Psoas muscle (tissue), 8 donors: Measurements from ENCODE around the gene CAMTA1. TPM values are rescaled to one million over a fixed set of nuclear protein-coding genes. Genes with fewer than 3 reads are reported as not detected.
A peak's percentile ranks its signal among the peaks of the same experiment; 100 is the strongest.

ENCODE experiments used
- ATAC-seq, 4 donors: fragments of 200-7000 bp; cut with Tn5 transposase; one replicate each; pipeline ENCODE4 v1.9.1; 2020; ENCODE audit warnings: moderate library complexity in 3 of 4, mild to moderate bottlenecking in 2 of 4
- DNase-seq, 2 donors: peaks; one replicate each; pipeline ENCODE4 v3.0.0-alpha.2; 2020
- H3K27ac ChIP-seq: fragments of 200-600 bp; one replicate; pipeline ENCODE4 v1.8.0; 2022
- H3K27me3 ChIP-seq, 3 donors: fragments of 200-600 bp in 1 of 3; one replicate each; pipeline versions ENCODE4 v1.6.1 to v1.8.0; 2013 to 2022; ENCODE audit warnings: low read length in 2 of 3, mild to moderate bottlenecking in 2 of 3, moderate library complexity in 1 of 3; ENCODE audit not compliant: insufficient read depth in 3 of 3
- H3K36me3 ChIP-seq, 2 donors: fragments of 200-600 bp in 1 of 2; one replicate each; pipeline versions ENCODE4 v1.6.1 to v1.8.0; 2013 to 2022; ENCODE audit warnings: low read depth in 1 of 2, mild to moderate bottlenecking in 1 of 2, moderate library complexity in 1 of 2; ENCODE audit not compliant: insufficient read depth in 1 of 2
- H3K4me1 ChIP-seq: fragments of 200-600 bp; one replicate; pipeline ENCODE4 v1.8.0; 2022
- H3K4me3 ChIP-seq: fragments of 200-600 bp; one replicate; pipeline ENCODE4 v1.8.0; 2022; ENCODE audit warnings: mild to moderate bottlenecking
- H3K9me3 ChIP-seq: fragments of 200-600 bp; one replicate; pipeline ENCODE4 v1.8.0; 2022
- CTCF ChIP-seq: fragments of 200-600 bp; IDR thresholded peaks from one replicate; pipeline ENCODE4 v1.8.0; 2022; ENCODE audit warnings: antibody characterized with exemption
- WGBS, 3 donors: extraction: QIAGEN DNeasy Blood & Tissue Kit; methylation state at CpG; one replicate each; pipeline versions ENCODE4 v1.1.6 to v1.1.7; 2013; 5-methylcytosine and 5-hydroxymethylcytosine counted together
- intact Hi-C, 2 donors: fragments of 100-400 bp; cut with DNase I; formaldehyde crosslinking; loops; one replicate each; pipeline versions ENCODE4 v1.11.0 to v1.14.2; 2022
- polyA plus RNA-seq, 3 donors: library from polyadenylated mRNA; stranded (reverse); fragments of 200-250 nt; gene quantifications; one replicate each; pipeline ENCODE4 v1.2.3, GENCODE V29; 2013
- total RNA-seq, 4 donors: library from RNA; stranded (reverse); fragmentation: NEBNext Ultra II Directional in 2 of 4; extraction: Animal tissue kit (Norgen Biotek cat#: 25700) in 2 of 4; gene quantifications; one replicate each; pipeline versions ENCODE4 v1.2.1 to v1.2.4, GENCODE V29; 2021 to 2023
- donor health status: healthy with polysubstance abuse.
- donor health status: DM: no; HTN: no; CAD: no; lungs with moderate emphysema.
- donor health status: Bipolar disorder and iron deficiency.
- donor health status: healthy.
- donor health status: DM: yes; HTN: yes; CAD: no.
- donor health status: DM: no; HTN: no; CAD: no.
- donor health status: DM: no; HTN: no; CAD: no.
- donor health status: DM: yes; HTN: yes; CAD: no.

Gene CAMTA1
- total and polyA plus RNA-seq, 7 donors, result 64.6 to 206 (median 76.5) TPM

DNA sequence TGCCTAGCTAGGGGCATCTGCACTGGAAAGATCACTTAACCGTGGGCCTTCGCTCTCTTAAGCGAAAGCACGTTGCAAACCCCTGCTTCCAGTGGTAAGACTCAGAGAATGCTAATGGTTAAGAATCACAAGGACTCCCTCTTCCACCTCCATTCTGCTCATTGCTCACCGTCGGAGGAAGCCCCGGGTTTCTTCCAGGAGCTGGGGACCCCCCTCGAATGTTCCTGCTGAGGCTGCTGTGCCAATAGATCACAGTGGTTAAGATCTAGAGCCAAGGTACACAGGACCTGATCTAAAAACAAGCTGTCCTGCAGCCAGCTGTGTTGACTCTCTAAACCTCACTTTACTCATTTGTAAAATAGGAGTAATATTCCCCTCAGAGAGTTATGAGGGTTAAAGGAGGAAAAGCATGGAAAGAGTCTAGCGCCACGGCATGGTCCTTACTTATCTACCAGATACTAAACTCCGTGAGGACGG, 986.6 kb downstream of the CAMTA1 start:
- Histone ChIP-seq H3K4me3 (peak overlapping the region; percentile 85), H3K9me3 (no peaks in the 10 kb centered on the region), H3K36me3 (peaks cover 8 to 36% of the 10 kb centered on the region in 2 donors), H3K27ac (peak overlapping the region; percentile 95), H3K4me1 (peaks cover 14% of the 10 kb centered on the region), H3K27me3 (no peaks in the 10 kb centered on the region)
- TF ChIP-seq CTCF, result no peak
- DNase-seq (no peak), ATAC-seq (no peak)
- 13 to 16% (median 14%) methylated on average over 12 of the region's 12 CpGs for WGBS, 3 donors
- intact Hi-C loops, result no loop called here

GRCh38 chr1:7777591-7777990, 992.3 kb downstream of the CAMTA1 start:
- H3K9me3 ChIP-seq, result no peaks in the 10 kb centered on the region
- intact Hi-C loops, result no loop called here
- H3K27ac ChIP-seq, result no peak overlapping the region
- peaks cover 10 to 81% of the 10 kb centered on the region in 2 donors for H3K36me3 ChIP-seq
- no peak for TF ChIP-seq CTCF
- 72 to 77% (median 74%) methylated on average over 3 of the region's 3 CpGs for WGBS, 3 donors
- no peak overlapping the region for H3K4me3 ChIP-seq
- ATAC-seq, result no peak
- DNase-seq, result no peak
- no peaks in the 10 kb centered on the region for H3K27me3 ChIP-seq
- no peaks in the 10 kb centered on the region for H3K4me1 ChIP-seq

GRCh38 chr1:7778133-7778628, 992.9 kb downstream of the CAMTA1 start:
- no peak overlapping the region for H3K4me3 ChIP-seq
- no peaks in the 10 kb centered on the region for H3K4me1 ChIP-seq
- no peak for TF ChIP-seq CTCF
- no peak for ATAC-seq
- no peak for DNase-seq
- H3K9me3 ChIP-seq, result no peaks in the 10 kb centered on the region
- H3K27me3 ChIP-seq, result no peaks in the 10 kb centered on the region
- H3K36me3 ChIP-seq, result peaks cover 10 to 76% of the 10 kb centered on the region in 2 donors
- H3K27ac ChIP-seq, result no peak overlapping the region
- intact Hi-C loops, result no loop called here
- 94 to 95% (median 95%) methylated on average over 4 of the region's 4 CpGs for WGBS, 3 donors

- ATAC-seq, result no peak
- intact Hi-C loops, result loop anchor here in 1 of 2 donors (10.0 kb wide), 1 partner anchor 124 kb away; no protein-coding TSS in a partner anchor
These were observed 995.7 kb downstream of the CAMTA1 start for GRCh38 chr1:7780976-7781375.

More at GRCh38 chr1:7780976-7781375, 995.7 kb downstream of the CAMTA1 start:
- DNase-seq, result no peak
- TF ChIP-seq CTCF, result no peak
- Histone ChIP-seq H3K4me1 (peaks cover 9% of the 10 kb centered on the region), H3K27me3 (no peaks in the 10 kb centered on the region), H3K4me3 (no peak overlapping the region), H3K27ac (no peak overlapping the region), H3K36me3 (peaks cover 2 to 58% of the 10 kb centered on the region in 2 donors), H3K9me3 (no peaks in the 10 kb centered on the region)
- 77 to 89% (median 82%) methylated on average over 9 of the region's 9 CpGs for WGBS, 3 donors
